ENCODE results near the gene MGAT4D.

MGAT4D gene

DNA sequence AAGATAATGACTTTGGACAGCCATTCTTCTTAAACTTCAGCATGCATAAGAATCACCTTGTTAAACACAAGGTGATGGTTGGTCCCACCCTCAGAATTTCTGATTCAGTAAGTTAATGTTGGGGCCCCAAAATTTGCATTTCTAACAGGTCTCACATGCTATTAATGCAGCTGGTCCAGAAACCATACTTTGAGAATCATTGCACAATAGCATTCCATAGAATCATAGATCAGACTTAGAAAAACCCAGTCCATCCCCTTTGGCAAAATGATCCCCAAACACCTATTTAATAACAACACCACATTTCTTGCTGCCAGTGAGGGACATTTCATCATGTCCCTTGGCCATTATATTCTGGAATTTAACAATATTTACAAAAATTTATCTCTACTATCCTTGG is 6.2 kb upstream of the MGAT4D start:
- TF ChIP-seq, protein P1, sequence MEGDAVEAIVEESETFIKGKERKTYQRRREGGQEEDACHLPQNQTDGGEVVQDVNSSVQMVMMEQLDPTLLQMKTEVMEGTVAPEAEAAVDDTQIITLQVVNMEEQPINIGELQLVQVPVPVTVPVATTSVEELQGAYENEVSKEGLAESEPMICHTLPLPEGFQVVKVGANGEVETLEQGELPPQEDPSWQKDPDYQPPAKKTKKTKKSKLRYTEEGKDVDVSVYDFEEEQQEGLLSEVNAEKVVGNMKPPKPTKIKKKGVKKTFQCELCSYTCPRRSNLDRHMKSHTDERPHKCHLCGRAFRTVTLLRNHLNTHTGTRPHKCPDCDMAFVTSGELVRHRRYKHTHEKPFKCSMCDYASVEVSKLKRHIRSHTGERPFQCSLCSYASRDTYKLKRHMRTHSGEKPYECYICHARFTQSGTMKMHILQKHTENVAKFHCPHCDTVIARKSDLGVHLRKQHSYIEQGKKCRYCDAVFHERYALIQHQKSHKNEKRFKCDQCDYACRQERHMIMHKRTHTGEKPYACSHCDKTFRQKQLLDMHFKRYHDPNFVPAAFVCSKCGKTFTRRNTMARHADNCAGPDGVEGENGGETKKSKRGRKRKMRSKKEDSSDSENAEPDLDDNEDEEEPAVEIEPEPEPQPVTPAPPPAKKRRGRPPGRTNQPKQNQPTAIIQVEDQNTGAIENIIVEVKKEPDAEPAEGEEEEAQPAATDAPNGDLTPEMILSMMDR (IDR thresholded peaks at IDR 0.05; ENCODE audit: insufficient read depth, low read depth, low read length, missing control alignments) = no peak

GRCh38 chr4:140499391-140499790 is 1.3 kb upstream of the MGAT4D start:
- TF ChIP-seq, protein P1 (IDR thresholded peaks at IDR 0.05; ENCODE audit: insufficient read depth, low read depth, low read length, missing control alignments) = no peak
- DNase-seq (ENCODE audit: low read depth) = no peak
- no peak overlapping the region for H3K4me3 ChIP-seq (ENCODE audit: low read depth, low read length)

More for the DNA sequence above, 6.2 kb upstream of the MGAT4D start:
- no peak for DNase-seq (ENCODE audit: low read depth)
- no peak overlapping the region for H3K4me3 ChIP-seq (ENCODE audit: low read depth, low read length)

DNA sequence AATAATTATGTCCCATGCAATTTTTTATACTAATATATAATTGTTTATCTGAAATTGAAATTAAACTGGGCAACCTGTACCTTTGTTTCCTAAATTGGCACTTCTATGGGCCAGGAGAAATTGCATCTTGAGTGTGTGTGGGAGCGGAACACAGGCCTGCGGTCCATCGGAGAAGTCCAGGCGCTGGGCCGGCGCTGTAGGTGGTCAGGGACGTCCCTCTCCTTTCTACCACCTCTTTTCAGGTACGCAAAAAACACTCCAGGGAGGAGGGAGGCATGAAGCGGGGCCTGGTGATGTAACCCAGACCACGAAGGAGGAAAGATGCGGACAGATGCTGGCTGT is 717 bp downstream of the MGAT4D start:
- no peak for DNase-seq (ENCODE audit: low read depth)
- TF ChIP-seq, protein P1 (IDR thresholded peaks at IDR 0.05; ENCODE audit: insufficient read depth, low read depth, low read length, missing control alignments) = no peak

DNA sequence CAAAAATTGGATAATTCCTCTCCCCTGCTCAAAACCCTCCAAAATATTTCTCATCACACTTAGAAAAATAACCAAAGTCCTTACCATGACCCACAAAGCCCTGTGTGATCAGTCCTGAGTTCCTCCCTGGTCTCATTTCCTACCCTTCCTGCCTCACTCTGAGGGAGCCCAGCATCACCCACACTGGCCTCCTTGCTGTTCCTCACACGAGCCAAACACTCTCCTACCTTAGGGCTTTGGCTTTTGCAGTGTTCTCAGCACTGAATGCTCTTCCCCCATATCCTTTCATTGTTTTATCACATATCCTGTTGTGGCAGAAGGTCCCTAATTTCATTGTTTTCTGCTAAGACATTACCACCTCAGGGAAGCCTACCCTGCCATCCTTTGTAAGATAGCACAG is 12.2 kb downstream of the MGAT4D start:
- H3K4me3 ChIP-seq (ENCODE audit: low read depth, low read length) = no peak overlapping the region
- DNase-seq (ENCODE audit: low read depth) = no peak
- TF ChIP-seq, protein P1 (IDR thresholded peaks at IDR 0.05; ENCODE audit: insufficient read depth, low read depth, low read length, missing control alignments) = no peak

More for the DNA sequence above, 717 bp downstream of the MGAT4D start:
- H3K4me3 ChIP-seq (ENCODE audit: low read depth, low read length) = no peak overlapping the region

GRCh38 chr4:140483445-140483844 is 14.6 kb downstream of the MGAT4D start:
- TF ChIP-seq, protein P1 (IDR thresholded peaks at IDR 0.05; ENCODE audit: insufficient read depth, low read depth, low read length, missing control alignments) = no peak
- no peak overlapping the region for H3K4me3 ChIP-seq (ENCODE audit: low read depth, low read length)
- no peak for DNase-seq (ENCODE audit: low read depth)

GRCh38 chr4:140472156-140472555 is 25.9 kb downstream of the MGAT4D start:
- DNase-seq (ENCODE audit: low read depth) = no peak
- TF ChIP-seq, protein P1 (IDR thresholded peaks at IDR 0.05; ENCODE audit: insufficient read depth, low read depth, low read length, missing control alignments) = no peak
- H3K4me3 ChIP-seq (ENCODE audit: low read depth, low read length) = no peak overlapping the region

Data from GM12865 (cell line).